HG02885 (cell line): ENCODE results near the gene TNIP1.

ENCODE experiments used
- ATAC-seq: cut with Tn5 transposase; IDR thresholded peaks from one replicate; pipeline ENCODE4 v1.9.1; 2021; ENCODE audit warnings: mild to moderate bottlenecking; ENCODE audit not compliant: unreplicated experiment, poor library complexity

TNIP1 gene

DNA sequence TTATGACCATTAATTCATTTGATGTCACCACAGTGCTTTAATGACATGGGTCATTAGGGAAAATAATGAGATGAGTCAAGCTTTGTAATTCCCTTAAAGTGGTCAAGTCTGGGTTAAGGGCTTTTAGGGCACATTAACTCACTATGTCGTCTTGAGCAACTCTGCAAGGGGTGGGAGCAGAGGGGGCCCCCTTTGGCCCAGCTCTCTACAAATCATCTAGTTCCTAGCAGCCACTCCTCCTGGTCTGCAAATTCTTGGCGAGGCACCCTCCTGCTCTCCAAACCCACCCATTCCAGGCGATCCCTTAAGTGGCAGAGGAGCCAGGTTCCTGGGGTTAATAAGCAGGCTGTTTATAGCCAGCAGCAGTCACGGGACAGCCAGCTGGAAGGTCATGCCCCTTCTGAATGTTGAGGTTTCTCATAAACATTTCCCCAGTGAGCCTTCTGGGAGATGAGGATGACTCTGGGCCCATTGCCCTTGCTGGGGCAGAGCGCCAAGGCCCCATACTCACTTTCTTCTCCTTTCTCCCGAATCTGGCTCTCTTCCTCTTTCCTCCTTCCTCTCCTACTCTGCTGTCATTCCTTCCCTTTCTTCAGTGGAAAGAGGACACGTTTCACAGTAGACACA is 74.8 kb downstream of the TNIP1 start:
- ATAC-seq: no peak

DNA sequence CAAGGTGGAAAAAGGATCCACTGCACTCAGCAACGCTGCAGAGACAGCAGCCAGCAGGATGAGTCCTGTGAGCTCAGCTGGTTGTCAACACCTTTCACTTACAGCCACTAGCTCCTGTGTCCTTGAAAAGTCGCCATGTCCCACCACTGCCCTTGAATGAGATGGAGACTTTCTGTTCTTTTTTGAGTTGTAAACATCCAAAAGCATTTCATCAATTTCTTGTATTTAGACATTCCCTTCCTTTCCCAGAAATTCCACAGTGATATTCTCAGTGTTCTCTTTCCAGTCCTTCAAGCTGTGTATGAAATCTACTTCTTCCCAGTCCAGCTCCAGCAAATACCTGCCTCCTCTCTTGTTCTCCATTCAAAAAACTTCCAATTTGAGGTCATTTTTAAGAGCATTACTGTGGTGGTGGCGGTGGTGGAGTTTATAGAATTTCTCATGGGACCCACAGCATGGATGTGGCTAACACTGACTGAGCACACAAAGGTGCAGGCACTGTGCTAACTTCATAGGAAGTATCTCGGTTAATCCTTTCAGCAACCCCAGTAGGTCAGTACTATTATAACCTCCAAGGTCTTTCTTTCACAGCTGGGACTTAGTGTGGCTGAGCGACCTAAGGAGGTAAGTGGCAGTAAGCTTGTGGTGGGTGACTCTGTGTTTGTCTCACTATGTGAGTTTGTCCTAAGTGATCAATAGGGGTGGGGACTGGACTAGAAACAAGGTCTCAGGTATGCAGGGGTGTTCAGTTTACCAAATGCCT is 75.5 kb downstream of the TNIP1 start:
- no peak for ATAC-seq

DNA sequence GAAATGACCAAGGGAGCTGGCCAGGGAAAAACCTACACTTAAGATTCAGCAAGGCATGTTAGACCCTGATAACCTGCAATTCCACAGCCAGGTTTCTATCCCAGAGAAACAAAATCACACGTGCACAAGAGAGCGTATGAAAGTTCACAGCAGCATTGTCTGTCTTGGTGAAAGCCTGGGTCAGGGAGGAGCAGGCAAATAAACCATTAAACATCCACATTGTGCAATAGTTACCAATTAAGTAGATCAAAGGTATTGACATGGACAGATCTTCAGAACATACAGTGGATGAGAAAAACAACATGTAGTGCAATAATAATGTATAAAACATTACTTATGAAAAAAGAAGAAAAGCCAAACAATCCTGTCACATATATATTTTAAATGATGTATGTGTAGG is 76.3 kb downstream of the TNIP1 start:
- ATAC-seq: no peak

DNA sequence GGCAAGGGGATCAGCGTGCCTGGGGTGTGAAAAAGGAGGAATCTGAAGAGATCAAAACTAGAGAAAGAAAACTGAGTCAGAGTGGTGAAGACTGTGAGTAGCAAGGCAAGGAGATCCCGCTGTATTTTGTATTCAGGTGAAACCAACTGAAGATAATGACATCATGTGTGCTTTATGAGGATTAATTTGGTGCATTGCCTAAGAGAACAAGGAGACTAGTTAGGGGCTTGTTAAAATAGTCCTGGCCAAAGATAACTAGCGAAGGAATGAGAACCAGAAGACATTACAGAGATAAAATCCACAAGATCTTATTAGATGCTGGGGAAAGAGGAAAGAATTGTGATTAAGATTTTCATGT is 77.4 kb downstream of the TNIP1 start:
- ATAC-seq: no peak

DNA sequence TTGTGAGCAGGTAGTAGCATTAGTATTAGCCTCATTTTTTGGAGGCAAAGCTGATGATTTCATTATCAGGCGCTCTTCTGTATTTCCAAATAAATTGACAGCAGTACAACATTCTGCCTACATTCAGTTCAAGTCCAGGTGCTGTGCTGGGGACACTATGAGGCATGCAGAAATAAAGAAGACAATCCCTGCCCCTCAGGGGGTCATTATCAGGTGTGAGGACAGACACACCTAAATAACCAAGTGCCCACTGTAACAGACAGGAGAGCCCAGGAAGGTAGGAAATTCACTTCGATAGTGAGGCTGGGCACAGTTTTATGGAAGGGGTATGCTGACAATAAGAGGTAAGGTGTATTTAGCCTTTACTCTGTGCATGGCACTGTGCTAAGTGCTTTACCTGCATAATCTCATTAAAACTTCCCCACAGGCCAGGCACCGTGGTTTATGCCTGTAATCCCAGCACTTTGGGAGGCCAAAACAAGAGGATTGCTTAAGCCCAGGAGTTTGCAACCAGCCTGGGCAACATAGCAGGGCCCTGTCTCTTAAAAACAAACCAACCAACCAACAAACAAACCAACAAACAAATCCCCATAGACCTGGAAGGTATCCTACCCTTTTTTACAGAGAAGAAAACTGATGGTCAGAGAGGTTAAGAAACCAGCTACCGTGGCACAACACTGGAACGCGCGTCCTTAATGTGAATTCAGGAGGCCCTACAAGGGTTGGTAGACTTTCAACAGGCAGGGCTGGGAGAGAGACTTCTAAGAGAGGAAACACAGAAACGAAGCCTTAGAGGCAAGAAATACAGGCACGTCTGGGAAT is 77.9 kb downstream of the TNIP1 start:
- no peak for ATAC-seq

DNA sequence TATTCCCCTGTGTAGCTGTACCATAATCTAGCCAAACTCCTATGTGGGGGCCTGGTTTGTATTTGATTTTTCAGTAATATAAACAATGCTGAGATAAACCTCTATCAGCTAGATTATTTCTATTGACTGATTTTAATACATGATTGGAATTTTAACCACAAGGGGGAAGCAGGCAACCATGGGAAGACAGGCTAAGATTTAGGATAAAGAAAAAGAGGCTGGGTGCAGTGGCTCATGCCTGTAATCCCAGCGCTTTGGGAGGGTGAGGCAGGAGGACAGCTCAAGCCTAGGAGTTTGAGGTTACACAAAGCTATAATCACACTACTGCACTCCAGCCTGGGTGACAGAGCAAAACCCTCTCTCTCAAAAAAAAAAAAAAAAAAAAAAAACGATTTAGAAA is 78.6 kb downstream of the TNIP1 start:
- no peak for ATAC-seq

DNA sequence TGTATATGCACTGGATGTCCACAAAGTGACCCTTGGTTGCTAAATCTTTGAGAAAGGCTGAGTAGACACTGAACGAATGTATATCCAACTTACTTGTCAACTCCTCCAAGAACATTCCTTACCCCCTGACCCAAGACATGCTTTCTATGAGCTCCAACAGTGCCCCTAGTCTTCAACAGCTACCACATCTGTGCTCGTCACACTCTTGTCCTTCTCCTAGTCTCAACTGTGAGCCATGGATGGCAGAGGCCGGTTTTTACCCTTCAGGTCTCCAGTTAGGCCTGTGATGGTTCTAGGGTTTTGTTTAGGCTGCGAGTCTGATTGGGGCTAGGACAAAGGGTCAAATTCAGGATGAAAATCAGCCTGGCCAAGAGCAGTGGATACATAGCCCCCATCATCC is 79.4 kb downstream of the TNIP1 start:
- no peak for ATAC-seq

DNA sequence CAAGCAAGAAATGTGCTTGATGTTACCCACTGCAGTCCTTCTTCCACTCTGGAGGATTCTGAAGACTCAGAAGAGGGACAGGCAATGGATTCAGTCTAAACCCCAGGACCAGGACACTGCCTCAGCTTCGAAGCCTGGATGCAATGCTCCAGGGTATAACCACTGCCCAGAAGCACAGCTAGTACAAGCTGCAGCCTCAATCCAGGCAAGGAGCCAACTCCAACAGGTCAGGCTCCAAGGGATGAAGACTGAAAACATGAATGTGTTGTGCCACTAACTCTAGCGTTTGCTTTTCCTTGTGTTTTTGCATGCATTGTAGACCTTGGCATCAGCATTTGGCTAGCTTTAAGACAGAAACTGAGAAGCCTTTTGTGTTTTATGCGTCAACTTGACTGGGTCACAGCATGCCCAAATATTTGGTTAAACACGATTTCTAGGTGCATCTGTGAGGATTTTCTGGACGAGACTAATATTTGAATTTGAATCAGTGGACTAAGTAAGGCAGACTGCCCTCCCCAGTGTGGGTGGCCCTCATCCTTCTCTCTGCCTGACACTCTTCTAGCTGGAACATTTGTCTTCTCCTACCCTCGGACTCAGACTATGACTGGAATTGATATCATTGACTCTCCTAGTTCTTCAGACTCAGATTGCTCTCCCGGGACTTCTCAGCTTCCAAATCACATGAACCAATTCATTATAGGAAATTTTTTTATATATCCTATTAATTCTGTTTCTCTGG is 81.0 kb downstream of the TNIP1 start:
- no peak for ATAC-seq

DNA sequence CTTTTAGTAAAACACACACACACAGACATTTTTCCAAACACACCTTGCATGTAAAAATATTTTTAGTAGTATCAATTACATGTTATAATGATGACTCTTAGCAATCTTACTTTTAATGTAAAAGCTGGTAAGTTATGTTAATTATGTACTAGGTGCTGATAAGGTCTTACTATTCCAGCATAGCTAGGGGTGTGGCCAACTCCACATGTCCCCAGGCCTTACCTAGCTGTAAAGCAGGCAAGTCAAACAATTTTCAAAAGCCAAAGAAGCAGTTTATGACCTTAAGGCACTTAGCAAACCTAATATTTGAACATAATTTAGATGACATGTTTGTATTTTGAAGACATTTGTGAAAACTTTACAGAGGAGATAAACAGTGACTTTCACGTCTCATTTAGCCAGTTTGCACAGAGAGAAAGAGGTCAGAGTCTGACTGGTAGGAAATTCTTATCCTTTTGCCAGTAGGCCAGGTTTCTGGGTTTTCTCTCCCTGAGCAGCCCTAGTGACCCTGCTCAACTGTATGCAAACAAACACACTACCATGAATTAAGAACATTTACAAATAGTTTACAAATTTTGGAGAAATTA is 86.9 kb downstream of the TNIP1 start:
- ATAC-seq: no peak

DNA sequence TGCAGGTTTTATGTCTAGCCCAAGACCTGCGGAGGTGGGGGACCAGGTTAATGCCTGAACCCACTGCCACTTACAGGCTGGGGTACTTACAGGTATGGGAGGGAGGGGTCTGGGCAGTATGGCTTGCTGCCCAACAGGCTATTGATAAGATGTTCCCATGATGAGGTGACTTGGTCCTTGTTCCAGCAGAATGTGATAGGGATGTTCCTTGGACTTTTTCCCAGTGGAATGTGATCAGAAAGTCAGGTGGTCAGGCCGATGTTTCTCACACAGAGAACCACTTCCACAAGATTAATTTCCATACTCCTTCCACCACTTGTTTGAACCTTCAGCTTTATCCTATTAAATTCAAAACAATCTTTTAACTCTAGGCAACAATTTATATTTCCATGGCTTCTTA is 87.4 kb downstream of the TNIP1 start:
- ATAC-seq: no peak

DNA sequence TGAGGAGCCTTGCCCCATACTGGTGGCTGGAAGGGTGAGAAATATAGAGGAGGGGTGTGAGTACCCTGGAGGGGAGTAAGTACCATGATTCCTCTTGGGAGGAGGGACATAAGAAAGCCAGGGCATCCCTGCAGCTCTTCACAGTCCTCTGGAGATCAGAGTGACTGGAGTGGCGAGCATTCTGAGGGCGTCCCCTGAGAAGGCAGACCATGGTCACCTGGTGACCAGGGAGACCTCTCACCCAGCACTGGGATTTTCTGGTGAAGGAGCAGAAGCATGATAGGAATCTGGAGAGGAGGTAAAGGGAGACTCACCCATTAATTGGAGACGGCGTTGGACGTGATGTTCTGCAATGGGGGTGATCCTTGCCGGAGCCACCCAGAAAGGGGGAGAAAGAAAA is 88.1 kb downstream of the TNIP1 start:
- ATAC-seq: no peak

DNA sequence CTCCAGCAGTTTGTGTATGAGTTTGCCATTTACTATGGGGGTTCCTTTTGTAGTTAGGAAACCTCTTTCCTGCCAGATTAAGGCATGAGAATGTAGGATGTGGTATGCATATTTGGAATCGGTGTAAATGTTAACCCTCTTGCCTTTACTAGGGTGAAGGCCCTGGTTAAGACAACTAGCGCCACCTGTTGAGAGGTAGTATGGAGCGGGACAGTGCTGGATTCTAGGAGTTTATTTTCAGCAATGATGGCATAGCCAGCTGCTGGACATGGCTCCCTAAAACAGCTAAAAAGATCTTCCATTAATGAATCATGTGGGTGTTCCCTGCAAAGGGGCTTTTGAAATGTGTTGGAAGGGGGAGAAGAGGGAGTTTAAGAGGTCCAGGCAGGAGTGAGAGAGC is 91.1 kb downstream of the TNIP1 start:
- no peak for ATAC-seq

DNA sequence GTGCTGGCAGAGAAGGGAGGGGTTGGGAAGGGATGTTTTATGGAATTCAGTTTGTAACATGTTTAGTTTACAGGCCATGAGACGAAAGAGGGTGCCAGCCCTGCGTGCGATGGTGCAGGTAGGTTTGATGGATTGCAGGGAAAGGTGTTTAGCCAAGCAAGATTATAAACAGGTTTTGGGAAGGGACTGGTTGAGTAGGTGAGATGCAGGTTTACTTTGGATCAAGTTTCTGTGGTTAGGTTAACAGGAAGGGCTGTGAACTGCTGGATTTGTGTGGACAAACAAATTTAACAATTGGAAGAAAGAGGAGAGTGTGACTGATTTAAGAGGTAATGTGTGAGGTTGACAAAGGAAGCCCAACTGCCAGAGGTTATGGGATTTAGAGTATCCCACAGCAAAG is 93.1 kb downstream of the TNIP1 start:
- ATAC-seq: no peak
